LNCAP (cell line): ENCODE results near the gene ZNF24.
A peak's percentile ranks its signal among the peaks of the same experiment; 100 is the strongest.

ENCODE experiments used
- TF ChIP-seq, protein P1 (sequence below): fragments of 450-650 bp; IDR thresholded peaks from 2 replicates; pipeline ENCODE4 v1.5.1; 2017; ENCODE audit warnings: mild to moderate bottlenecking

Gene ZNF24

DNA sequence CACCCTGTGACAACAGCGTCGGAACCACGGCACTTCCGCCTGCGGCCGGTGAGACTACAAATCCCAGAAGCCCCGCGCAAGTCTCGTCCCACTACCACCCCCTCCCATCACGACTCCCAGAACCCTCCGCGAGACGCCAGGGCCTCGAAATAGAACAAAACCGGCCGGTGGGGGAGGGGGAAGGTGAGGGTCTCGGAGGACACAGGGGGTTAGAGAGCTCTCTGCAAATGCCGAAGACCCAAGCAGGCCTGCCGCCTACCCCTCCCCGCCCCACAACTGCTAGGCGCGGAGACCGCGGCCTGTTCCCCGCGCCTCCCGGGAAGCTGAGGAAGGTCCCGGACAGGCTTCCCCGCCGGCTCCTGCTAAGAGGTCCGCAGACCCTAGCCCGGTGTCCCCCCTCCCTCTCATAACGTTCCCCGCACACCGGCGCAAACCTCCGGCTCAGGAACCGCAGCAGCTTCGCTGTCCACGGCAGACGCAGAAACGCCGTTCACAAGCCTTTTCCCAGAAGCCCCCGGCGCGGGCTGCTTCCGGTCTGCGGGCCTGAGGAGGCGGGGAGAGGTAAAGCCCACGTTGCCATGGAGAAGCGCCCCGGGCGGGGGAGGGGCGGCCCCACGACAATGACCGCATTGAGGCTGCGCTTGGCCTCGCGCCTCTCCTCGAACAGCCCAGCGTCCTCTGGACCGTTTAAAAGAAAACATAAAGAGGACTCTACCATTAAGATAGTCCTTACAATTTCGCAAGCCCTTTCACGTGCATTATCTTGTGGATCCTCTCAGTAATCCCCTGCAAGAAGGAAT lies at the start of gene ZNF24:
Gene ZNF24, minus strand, starts transcription at position 485 of the 800 bp plus-strand sequence. CDS start 3,770 bp downstream, outside the sequence.
- TF ChIP-seq, protein P1, sequence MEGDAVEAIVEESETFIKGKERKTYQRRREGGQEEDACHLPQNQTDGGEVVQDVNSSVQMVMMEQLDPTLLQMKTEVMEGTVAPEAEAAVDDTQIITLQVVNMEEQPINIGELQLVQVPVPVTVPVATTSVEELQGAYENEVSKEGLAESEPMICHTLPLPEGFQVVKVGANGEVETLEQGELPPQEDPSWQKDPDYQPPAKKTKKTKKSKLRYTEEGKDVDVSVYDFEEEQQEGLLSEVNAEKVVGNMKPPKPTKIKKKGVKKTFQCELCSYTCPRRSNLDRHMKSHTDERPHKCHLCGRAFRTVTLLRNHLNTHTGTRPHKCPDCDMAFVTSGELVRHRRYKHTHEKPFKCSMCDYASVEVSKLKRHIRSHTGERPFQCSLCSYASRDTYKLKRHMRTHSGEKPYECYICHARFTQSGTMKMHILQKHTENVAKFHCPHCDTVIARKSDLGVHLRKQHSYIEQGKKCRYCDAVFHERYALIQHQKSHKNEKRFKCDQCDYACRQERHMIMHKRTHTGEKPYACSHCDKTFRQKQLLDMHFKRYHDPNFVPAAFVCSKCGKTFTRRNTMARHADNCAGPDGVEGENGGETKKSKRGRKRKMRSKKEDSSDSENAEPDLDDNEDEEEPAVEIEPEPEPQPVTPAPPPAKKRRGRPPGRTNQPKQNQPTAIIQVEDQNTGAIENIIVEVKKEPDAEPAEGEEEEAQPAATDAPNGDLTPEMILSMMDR: no peak

DNA sequence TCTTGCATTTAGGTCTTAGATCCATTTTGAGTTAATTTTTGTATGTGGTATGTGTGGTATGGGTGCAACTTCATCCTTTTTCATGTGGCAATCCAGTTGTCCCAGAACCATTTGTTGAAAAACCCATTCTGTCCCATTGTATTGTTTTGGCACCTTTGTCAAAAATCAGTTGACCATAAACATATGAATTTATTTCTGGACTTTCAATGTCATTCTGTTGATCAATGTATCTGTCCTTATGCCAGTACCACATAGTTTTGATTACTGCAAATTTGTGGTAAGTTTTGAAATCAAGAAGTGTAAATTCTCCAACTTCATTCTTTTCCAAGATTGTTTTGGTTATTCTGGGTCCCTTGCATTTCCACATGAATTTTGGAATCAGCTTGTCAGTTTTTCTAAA lies 49.5 kb upstream of the ZNF24 start:
- TF ChIP-seq, protein P1: no peak

DNA sequence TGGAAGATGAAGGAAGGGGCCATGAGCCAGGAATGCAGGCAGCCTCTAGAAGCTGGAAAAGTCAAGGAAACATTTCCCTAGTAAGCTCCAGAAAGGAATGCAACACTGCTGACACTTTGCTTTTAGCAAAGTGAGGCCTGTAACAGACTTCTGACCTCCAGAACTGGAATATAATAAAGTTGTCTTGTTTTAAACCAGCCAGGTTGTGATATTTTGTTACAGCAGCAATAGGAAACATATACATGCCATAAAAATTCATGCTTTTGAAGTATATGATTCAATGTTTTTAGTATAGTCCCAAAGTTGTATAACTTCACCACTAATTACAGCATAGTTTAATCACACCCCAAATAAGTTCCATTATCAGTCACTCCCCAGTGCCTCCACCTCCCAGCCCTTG lies 48.2 kb upstream of the ZNF24 start:
- TF ChIP-seq, protein P1: no peak

DNA sequence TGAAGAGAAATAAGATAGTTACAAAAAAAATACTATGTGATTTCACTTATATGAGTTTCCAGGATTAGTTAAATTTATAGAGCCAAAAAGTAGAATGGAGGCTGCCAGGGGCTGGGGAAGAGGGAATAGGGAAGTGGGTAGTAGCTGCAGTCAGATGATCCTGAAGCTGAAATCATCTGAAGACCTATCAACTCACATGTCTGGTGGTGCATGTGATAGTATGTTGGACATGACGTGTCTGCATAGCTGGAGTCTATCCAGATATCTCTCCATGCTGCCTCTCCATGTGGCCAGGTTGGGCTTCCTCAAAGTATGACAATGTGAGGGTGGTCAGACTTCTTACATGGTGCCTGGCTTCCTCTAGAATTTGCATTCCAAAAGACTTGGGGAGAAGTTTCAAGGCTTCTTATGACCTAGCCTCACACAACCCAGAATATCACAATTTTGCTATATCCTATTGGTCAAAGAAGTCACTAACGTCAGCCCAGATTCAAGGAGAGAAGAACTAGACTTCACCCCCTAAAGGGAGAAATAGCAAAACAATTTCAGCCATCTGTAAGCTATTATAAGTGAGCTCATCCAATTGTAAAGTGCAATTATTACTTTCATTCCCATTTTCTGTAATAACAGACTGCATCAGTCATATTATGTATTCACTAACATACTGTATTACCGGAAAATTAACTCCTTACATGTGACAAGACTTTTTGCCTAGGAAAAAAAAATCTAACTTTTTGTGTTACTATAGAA lies 46.9 kb upstream of the ZNF24 start:
- TF ChIP-seq, protein P1: no peak

DNA sequence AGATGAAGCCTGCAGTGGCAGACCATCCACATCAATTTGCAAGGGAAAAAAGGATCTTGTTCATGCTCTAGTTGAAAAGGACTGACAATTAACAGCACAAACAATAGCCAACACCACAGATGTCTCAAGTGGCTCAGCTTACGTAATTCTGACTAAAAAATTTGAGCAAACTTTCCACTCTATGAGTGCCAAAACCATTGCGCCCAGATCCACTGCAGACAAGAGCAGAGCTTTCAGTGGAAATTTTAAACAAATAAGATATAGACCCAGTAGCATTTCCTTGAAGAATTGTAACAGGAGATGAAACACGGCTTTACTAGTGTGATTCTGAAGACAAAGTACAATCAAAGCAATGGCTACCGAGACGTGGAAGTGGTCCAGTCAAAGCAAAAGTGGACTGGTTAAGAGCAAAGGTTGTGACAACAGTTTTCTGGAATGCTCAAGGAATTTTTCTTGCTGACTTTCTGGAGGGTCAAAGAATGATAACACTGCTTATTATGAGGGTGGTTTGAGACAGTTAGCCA lies 44.9 kb upstream of the ZNF24 start:
- TF ChIP-seq, protein P1: no peak

DNA sequence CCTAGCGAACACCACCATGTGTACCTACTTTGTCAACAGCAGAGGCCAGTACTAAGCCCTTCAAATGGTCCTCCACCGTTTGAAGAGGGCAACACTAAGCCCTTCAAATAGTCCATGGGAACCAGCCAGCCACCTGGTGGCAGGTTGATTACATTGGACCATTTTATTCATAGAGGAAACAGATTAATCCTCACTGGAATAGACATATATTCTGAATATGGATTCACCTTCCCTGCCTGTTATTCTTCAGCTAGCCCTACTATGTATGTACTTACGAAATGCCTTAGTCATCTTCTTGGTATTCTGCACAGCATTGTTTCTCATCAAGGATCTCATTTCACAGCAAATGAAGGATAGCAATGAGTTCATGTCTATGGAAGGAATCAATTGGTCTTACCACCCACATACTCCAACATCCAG lies 42.9 kb upstream of the ZNF24 start:
- TF ChIP-seq, protein P1: no peak

DNA sequence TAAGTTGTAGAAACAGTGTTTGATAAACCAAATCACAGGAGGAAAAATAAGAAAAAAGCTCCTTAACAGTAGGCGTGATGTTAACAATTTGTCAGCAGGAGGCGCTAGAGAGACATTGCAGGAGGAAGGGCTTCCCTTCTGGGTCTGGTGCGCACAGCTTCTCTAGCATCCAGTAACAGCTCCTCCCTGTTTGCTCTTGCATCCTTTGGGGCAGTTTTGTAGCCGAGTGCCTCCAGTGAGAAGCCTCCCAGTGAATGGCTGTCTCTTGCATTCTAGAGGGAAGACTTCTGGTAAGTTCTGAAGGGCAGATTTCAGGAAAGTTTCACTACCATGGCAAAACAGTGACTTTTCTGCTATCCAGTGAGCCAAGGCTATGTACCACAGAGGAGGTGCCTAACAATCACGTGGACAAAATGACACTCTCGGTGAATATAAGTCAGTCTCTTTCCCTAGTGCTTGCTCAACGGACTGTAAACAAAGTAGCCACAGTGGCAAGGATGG lies 42.4 kb upstream of the ZNF24 start:
- TF ChIP-seq, protein P1: peak; percentile 88
